ENCODE results near the gene SCNN1G.

DNA sequence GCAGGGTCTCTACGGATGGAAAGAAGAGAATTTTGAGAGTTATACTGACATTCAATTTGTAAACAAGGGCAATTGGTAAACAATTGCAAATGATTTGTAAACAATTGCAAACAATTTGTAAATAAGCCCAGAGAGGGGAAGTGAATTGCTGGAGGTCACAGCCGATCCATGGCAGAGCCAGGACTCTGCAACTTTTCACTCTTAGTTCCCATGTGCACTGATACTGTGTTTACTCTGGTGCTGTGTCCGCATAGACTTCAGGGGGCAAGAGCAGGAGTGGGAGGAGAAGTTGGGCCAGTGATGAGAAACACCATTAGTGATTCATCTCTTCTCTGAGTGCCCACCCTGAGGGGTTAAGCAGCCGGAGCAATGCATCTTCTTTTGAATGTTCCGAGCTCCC is 14.0 kb downstream of the SCNN1G start:
- no peak for TF ChIP-seq EZH2phosphoT487 (IDR thresholded peaks at IDR 0.05; ENCODE audit: borderline replicate concordance, low read depth, low read length)
- TF ChIP-seq, protein P1, sequence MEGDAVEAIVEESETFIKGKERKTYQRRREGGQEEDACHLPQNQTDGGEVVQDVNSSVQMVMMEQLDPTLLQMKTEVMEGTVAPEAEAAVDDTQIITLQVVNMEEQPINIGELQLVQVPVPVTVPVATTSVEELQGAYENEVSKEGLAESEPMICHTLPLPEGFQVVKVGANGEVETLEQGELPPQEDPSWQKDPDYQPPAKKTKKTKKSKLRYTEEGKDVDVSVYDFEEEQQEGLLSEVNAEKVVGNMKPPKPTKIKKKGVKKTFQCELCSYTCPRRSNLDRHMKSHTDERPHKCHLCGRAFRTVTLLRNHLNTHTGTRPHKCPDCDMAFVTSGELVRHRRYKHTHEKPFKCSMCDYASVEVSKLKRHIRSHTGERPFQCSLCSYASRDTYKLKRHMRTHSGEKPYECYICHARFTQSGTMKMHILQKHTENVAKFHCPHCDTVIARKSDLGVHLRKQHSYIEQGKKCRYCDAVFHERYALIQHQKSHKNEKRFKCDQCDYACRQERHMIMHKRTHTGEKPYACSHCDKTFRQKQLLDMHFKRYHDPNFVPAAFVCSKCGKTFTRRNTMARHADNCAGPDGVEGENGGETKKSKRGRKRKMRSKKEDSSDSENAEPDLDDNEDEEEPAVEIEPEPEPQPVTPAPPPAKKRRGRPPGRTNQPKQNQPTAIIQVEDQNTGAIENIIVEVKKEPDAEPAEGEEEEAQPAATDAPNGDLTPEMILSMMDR (conservative IDR thresholded peaks at IDR 0.05; ENCODE audit: low read length), result no peak

Data from OCI-LY7 (cell line).